Hepatocyte (in vitro differentiated cells): ENCODE results near the gene PRDM16.

Experiments
- EZH2 ChIP-seq: fragments of 200-600 bp; sonication (generic); IDR thresholded peaks from 2 replicates; pipeline ENCODE4 v1.6.1; 2016; ENCODE audit warnings: antibody characterized with exemption, mild to moderate bottlenecking, borderline replicate concordance
- EZH2phosphoT487 ChIP-seq: fragments of 200-600 bp; sonication (generic); IDR thresholded peaks from one replicate; pipeline ENCODE4 v1.6.1; 2018; ENCODE audit warnings: antibody characterized with exemption, mild to moderate bottlenecking, low read depth, moderate library complexity; ENCODE audit not compliant: unreplicated experiment, severe bottlenecking
- TF ChIP-seq, protein P1 (sequence below): fragments of 200-600 bp; sonication (generic); IDR thresholded peaks from 2 replicates; pipeline ENCODE4 v1.5.1; 2016; ENCODE audit warnings: antibody characterized with exemption, mild to moderate bottlenecking; ENCODE audit not compliant: poor library complexity

DNA sequence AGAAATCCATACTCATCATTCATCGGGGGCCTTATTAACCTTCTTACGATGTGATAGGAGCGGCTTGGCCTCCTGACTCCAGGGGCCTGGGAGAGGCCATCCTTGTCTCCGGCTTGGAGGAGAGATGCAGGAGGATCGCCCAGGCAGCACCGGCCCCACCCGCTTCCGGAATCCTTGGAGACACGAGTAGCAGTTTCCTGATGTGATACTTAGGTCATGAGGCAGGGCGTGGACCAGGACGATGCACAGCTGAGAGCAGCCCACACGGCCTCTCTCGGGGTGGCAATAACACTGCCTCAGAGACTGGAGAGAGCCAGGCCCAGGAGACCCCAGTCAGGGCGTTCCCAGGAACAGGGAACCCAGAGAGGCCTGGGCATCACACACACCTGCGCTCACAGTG is 221.9 kb downstream of the PRDM16 start:
- TF ChIP-seq, protein P1, sequence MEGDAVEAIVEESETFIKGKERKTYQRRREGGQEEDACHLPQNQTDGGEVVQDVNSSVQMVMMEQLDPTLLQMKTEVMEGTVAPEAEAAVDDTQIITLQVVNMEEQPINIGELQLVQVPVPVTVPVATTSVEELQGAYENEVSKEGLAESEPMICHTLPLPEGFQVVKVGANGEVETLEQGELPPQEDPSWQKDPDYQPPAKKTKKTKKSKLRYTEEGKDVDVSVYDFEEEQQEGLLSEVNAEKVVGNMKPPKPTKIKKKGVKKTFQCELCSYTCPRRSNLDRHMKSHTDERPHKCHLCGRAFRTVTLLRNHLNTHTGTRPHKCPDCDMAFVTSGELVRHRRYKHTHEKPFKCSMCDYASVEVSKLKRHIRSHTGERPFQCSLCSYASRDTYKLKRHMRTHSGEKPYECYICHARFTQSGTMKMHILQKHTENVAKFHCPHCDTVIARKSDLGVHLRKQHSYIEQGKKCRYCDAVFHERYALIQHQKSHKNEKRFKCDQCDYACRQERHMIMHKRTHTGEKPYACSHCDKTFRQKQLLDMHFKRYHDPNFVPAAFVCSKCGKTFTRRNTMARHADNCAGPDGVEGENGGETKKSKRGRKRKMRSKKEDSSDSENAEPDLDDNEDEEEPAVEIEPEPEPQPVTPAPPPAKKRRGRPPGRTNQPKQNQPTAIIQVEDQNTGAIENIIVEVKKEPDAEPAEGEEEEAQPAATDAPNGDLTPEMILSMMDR, result no peak
- no peak for TF ChIP-seq EZH2
- no peak for TF ChIP-seq EZH2phosphoT487
